ENCODE data around the gene CCNH.

CCNH gene

DNA sequence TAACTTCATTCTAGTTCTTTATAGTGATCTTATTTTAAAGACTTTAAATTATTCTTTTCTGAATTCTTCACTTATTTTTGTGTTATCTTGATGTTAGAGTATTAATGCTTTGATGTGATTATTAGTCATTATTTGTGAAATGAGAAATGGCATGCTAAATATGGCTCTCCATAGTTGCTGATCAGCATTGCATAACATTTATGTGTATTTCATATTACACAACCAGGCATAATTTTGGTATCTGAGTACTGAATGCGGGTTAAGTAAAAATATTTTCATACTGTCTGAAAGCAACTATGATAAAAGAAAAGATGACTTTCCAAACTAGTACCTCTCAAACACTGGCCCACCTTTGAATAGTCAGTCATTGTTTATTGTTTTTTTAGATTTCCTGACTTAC lies 41.1 kb upstream of the CCNH start:
- H3K36me3 ChIP-seq (ENCODE audit: control insufficient read depth in 2 of 2, insufficient read depth in 1 of 2, low read length in 2 of 2), result no peaks in the 10 kb centered on the region

GRCh38 chr5:87452837-87453236 lies 40.1 kb upstream of the CCNH start:
- POLR2A ChIA-PET, result no interaction called here
- Histone ChIP-seq H3K36me3 (ENCODE audit: control insufficient read depth in 2 of 2, insufficient read depth in 1 of 2, low read length in 2 of 2) (no peaks in the 10 kb centered on the region), H3K4me3 (ENCODE audit: low read depth, low read length) (no peak overlapping the region), H3K9me3 (ENCODE audit: control insufficient read depth, insufficient read depth, low read depth, low read length) (no peaks in the 10 kb centered on the region), H3K4me1 (ENCODE audit: control insufficient read depth, insufficient read depth, low read length) (no peaks in the 10 kb centered on the region), H3K27ac (ENCODE audit: extremely low read depth, low read depth, low read length) (no peak overlapping the region)
- CTCF ChIA-PET, result no interaction called here
- TF ChIP-seq ZBTB44 (tag by site-specific recombination; IDR thresholded peaks at IDR 0.05) (no peak), ZNF654 (tag by site-specific recombination; IDR thresholded peaks at IDR 0.05; ENCODE audit: low read depth) (no peak), ZNF37A (tag by site-specific recombination; IDR thresholded peaks at IDR 0.05) (no peak), ELK4 (IDR thresholded peaks at IDR 0.05; ENCODE audit: borderline replicate concordance, low read depth, low read length) (no peak), YY1 (tag by site-specific recombination; IDR thresholded peaks at IDR 0.05) (no peak)

More for the DNA sequence above, 41.1 kb upstream of the CCNH start:
- H3K4me3 ChIP-seq (ENCODE audit: low read depth, low read length), result no peak overlapping the region
- no peaks in the 10 kb centered on the region for H3K4me1 ChIP-seq (ENCODE audit: control insufficient read depth, insufficient read depth, low read length)
- ChIA-PET CTCF (no interaction called here), POLR2A (no interaction called here)
- no peaks in the 10 kb centered on the region for H3K9me3 ChIP-seq (ENCODE audit: control insufficient read depth, insufficient read depth, low read depth, low read length)
- H3K27ac ChIP-seq (ENCODE audit: extremely low read depth, low read depth, low read length), result no peak overlapping the region
- TF ChIP-seq ZNF473 (tag by site-specific recombination; IDR thresholded peaks at IDR 0.05) (no peak), ZNF514 (tag by site-specific recombination; IDR thresholded peaks at IDR 0.05) (no peak), ZNF48 (tag by site-specific recombination; IDR thresholded peaks at IDR 0.05) (no peak), ZFP69B (tag by site-specific recombination; IDR thresholded peaks at IDR 0.05) (no peak), MZF1 (tag by site-specific recombination; IDR thresholded peaks at IDR 0.05; ENCODE audit: borderline replicate concordance) (no peak), ZBTB21 (tag by site-specific recombination; IDR thresholded peaks at IDR 0.05) (no peak), ZBTB6 (tag by site-specific recombination; IDR thresholded peaks at IDR 0.05) (no peak), ZNF585B (tag by site-specific recombination; IDR thresholded peaks at IDR 0.05) (no peak), ZNF621 (tag by site-specific recombination; IDR thresholded peaks at IDR 0.05) (no peak), ZSCAN23 (tag by site-specific recombination; IDR thresholded peaks at IDR 0.05) (no peak), SALL2 (tag by site-specific recombination; IDR thresholded peaks at IDR 0.05; ENCODE audit: borderline replicate concordance) (no peak), ZNF837 (tag by site-specific recombination; IDR thresholded peaks at IDR 0.05) (no peak), ZNF501 (tag by site-specific recombination; IDR thresholded peaks at IDR 0.05) (no peak), KLF17 (tag by site-specific recombination; IDR thresholded peaks at IDR 0.05) (no peak), ZNF214 (tag by site-specific recombination; IDR thresholded peaks at IDR 0.05; ENCODE audit: borderline replicate concordance) (no peak), ZNF146 (tag by site-specific recombination; IDR thresholded peaks at IDR 0.05) (no peak), ZNF776 (tag by site-specific recombination; IDR thresholded peaks at IDR 0.05; ENCODE audit: borderline replicate concordance) (no peak), GLIS2 (tag by site-specific recombination; IDR thresholded peaks at IDR 0.05) (no peak)
- TF ChIP-seq, protein P1, sequence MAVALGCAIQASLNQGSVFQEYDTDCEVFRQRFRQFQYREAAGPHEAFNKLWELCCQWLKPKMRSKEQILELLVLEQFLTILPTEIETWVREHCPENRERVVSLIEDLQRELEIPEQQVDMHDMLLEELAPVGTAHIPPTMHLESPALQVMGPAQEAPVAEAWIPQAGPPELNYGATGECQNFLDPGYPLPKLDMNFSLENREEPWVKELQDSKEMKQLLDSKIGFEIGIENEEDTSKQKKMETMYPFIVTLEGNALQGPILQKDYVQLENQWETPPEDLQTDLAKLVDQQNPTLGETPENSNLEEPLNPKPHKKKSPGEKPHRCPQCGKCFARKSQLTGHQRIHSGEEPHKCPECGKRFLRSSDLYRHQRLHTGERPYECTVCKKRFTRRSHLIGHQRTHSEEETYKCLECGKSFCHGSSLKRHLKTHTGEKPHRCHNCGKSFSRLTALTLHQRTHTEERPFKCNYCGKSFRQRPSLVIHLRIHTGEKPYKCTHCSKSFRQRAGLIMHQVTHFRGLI (tag by site-specific recombination; IDR thresholded peaks at IDR 0.05), result no peak
